H1 (cell line): ENCODE results near the gene COL11A2.

Experiments
- CEBPB ChIP-seq: IDR thresholded peaks from 2 replicates; pipeline ENCODE4 v1.6.1; 2012; ENCODE audit warnings: low read depth, low read length
- KDM1A ChIP-seq: fragments of 200-600, 300-600 bp; sonication (generic); IDR thresholded peaks from 2 replicates; pipeline ENCODE4 v1.7.1; 2016; ENCODE audit warnings: mild to moderate bottlenecking, low read length, borderline replicate concordance
- POLR2AphosphoS5 ChIP-seq: IDR thresholded peaks from 2 replicates; pipeline ENCODE4 v1.6.1; 2011; ENCODE audit warnings: low read depth, low read length
- TF ChIP-seq, protein P1 (sequence below), 3 experiments: IDR thresholded peaks; 1 replicate in 2 of 3; 2 replicates in 1 of 3; pipeline versions ENCODE4 v1.5.1 to v1.6.1; 2011; ENCODE audit warnings: low read length in 3 of 3, mild to moderate bottlenecking in 3 of 3, inconsistent platforms in 2 of 3, low read depth in 1 of 3, moderate library complexity in 1 of 3; ENCODE audit not compliant: insufficient read depth in 1 of 3; ENCODE audit errors: control extremely low read depth in 1 of 3

DNA sequence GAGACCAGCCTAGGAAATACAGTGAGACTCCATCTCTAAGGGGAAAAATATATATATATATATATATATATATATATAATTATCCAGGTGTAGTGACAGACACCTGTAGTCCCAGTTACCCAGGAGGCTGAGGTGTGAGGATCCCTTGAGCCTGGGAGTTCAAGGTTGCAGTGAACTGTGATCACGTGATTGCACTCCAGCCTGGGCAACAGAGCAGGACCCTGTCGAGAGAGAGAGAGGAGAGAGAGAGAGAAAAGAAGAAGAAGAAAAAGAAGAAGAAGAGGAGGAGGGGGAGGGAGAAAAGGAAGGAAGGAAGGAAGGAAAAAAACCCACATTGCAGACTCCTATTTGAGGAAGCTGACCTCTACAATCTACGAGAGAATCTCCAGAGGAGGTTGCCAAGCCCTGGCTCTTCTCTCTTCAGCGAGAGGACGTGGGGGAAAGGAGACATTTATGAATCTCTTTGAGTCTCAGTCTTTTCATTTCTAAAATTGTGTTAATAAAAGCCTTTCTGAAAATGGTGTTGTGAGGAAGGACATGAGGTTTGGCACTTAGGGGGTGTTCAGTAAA, 49.7 kb downstream of the COL11A2 start:
- TF ChIP-seq POLR2AphosphoS5, result no peak
- TF ChIP-seq CEBPB, result no peak
- no peak for TF ChIP-seq KDM1A
- TF ChIP-seq, protein P1, sequence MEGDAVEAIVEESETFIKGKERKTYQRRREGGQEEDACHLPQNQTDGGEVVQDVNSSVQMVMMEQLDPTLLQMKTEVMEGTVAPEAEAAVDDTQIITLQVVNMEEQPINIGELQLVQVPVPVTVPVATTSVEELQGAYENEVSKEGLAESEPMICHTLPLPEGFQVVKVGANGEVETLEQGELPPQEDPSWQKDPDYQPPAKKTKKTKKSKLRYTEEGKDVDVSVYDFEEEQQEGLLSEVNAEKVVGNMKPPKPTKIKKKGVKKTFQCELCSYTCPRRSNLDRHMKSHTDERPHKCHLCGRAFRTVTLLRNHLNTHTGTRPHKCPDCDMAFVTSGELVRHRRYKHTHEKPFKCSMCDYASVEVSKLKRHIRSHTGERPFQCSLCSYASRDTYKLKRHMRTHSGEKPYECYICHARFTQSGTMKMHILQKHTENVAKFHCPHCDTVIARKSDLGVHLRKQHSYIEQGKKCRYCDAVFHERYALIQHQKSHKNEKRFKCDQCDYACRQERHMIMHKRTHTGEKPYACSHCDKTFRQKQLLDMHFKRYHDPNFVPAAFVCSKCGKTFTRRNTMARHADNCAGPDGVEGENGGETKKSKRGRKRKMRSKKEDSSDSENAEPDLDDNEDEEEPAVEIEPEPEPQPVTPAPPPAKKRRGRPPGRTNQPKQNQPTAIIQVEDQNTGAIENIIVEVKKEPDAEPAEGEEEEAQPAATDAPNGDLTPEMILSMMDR (IDR thresholded peaks at IDR 0.05; ENCODE audit: control extremely low read depth in 1 of 3, insufficient read depth in 1 of 3, low read depth in 1 of 3, low read length in 3 of 3), result no peak
